HCT116 (cell line): Measurements from ENCODE around the gene TCP11. TPM values are rescaled to one million over a fixed set of nuclear protein-coding genes. Genes with fewer than 3 reads are reported as not detected.

Experiments
- ATAC-seq: fragments of 200-7000 bp; cut with Tn5 transposase; 2 replicates; pipeline ENCODE4 v1.9.1; 2020; ENCODE audit warnings: mild to moderate bottlenecking, moderate library complexity
- BruUV-seq: library from RNA; stranded (reverse); fragments of 400-500 nt; replicated peaks from 2 replicates; lab custom pipeline; 2021; lab: Mats Ljungman, UMichigan
- CTCF ChIA-PET: fragments of 300-600 bp; sonication (Branson Sonifier 250); formaldehyde crosslinking; loops from one replicate; lab custom pipeline; 2021; ENCODE audit warnings: antibody characterized with exemption; lab: Charles Lee
- POLR2A ChIA-PET: fragments of 300-600, 350-600 bp; sonication (Branson Sonifier 250); formaldehyde crosslinking; loops from one replicate; lab custom pipeline; 2021; ENCODE audit warnings: antibody characterized with exemption; lab: Charles Lee
- RAD21 ChIA-PET, 2 experiments: fragments of 300-600 bp; sonication (Branson Sonifier 250); formaldehyde crosslinking; loops; one replicate each; lab custom pipeline; 2023; ENCODE audit warnings: low total read pairs in 2 of 2; ENCODE audit not compliant: uncharacterized antibody in 2 of 2, unreplicated experiment in 2 of 2, low non-redundant PET in 1 of 2; lab: Charles Lee
- DNase-seq: peaks from one replicate; pipeline ENCODE4 v3.0.0-alpha.2; 2010; ENCODE audit warnings: low read depth, low spot score
- H2AFZ ChIP-seq: fragments of 200-600 bp; shearing (Covaris generic), sonication (generic); 2 replicates; pipeline ENCODE4 v1.6.1; 2017; ENCODE audit warnings: low read depth, mixed run types, mixed read lengths, antibody characterized with exemption, low read length; ENCODE audit not compliant: poor library complexity, severe bottlenecking
- H3K27ac ChIP-seq: 2 replicates; pipeline ENCODE4 v1.5.1; 2012; ENCODE audit warnings: low read depth, low read length
- H3K27me3 ChIP-seq: fragments of 200-600 bp; sonication (generic); 2 replicates; pipeline ENCODE4 v1.6.1; 2016; ENCODE audit warnings: mixed run types, low read length, mixed read lengths; ENCODE audit not compliant: insufficient read depth
- H3K36me3 ChIP-seq, 2 experiments: fragments of 200-500 bp in 1 of 2; fragments of 200-600 bp in 1 of 2; sonication (Bioruptor generic) in 1 of 2; sonication (generic) in 1 of 2; 2 replicates each; pipeline versions ENCODE4 v1.5.1 to v1.6.1; 2014 to 2016; ENCODE audit warnings: low read length in 2 of 2, inconsistent platforms in 1 of 2, mixed read lengths in 1 of 2, mixed run types in 1 of 2; ENCODE audit not compliant: insufficient read depth in 2 of 2, control insufficient read depth in 1 of 2
- H3K4me1 ChIP-seq, 2 experiments: fragments of 200-600 bp in 1 of 2; sonication (generic) in 1 of 2; 2 replicates each; pipeline versions ENCODE4 v1.5.1 to v1.6.1; 2012 to 2017; ENCODE audit warnings: low read length in 2 of 2, inconsistent platforms in 1 of 2, mild to moderate bottlenecking in 1 of 2, mixed read lengths in 1 of 2, mixed run types in 1 of 2, moderate library complexity in 1 of 2; ENCODE audit not compliant: insufficient read depth in 2 of 2, control insufficient read depth in 1 of 2
- H3K4me2 ChIP-seq: fragments of 200-600 bp; sonication (generic); 2 replicates; pipeline ENCODE4 v1.6.1; 2017; ENCODE audit warnings: mixed run types, low read length, mixed read lengths
- H3K4me3 ChIP-seq, 2 experiments: fragments of 200-600 bp in 1 of 2; sonication (generic) in 1 of 2; replicated peaks in 1 of 2; 2 replicates each; pipeline ENCODE4 v1.5.1; 2011 to 2016; ENCODE audit warnings: low read length in 2 of 2, control low read depth in 1 of 2, low read depth in 1 of 2, mild to moderate bottlenecking in 1 of 2, mixed read lengths in 1 of 2, mixed run types in 1 of 2
- H3K79me2 ChIP-seq: fragments of 200-600 bp; sonication (generic); 2 replicates; pipeline ENCODE4 v1.6.1; 2017; ENCODE audit warnings: mild to moderate bottlenecking, mixed run types, low read length, moderate library complexity, mixed read lengths; ENCODE audit not compliant: insufficient read depth
- H3K9ac ChIP-seq: fragments of 200-600 bp; sonication (generic); 2 replicates; pipeline ENCODE4 v1.6.1; 2016; ENCODE audit warnings: low read length, mixed read lengths
- H3K9me2 ChIP-seq: fragments of 200-600 bp; sonication (generic), shearing (Covaris generic); 2 replicates; pipeline ENCODE4 v1.6.1; 2017; ENCODE audit warnings: mixed run types, mild to moderate bottlenecking, moderate library complexity; ENCODE audit not compliant: insufficient read depth
- H3K9me3 ChIP-seq, 2 experiments: fragments of 200-500 bp in 1 of 2; fragments of 200-600 bp in 1 of 2; sonication (Bioruptor generic) in 1 of 2; sonication (generic) in 1 of 2; 2 replicates each; pipeline ENCODE4 v1.6.1; 2014 to 2017; ENCODE audit warnings: low read length in 2 of 2, mixed read lengths in 2 of 2, inconsistent platforms in 1 of 2, low read depth in 1 of 2, mild to moderate bottlenecking in 1 of 2, mixed run types in 1 of 2, moderate library complexity in 1 of 2; ENCODE audit not compliant: control insufficient read depth in 1 of 2, insufficient read depth in 1 of 2
- H4K20me1 ChIP-seq: fragments of 200-600 bp; sonication (generic), shearing (Covaris generic); 2 replicates; pipeline ENCODE4 v1.6.1; 2017; ENCODE audit warnings: mixed run types, mild to moderate bottlenecking, moderate library complexity; ENCODE audit not compliant: insufficient read depth
- ATF3 ChIP-seq: IDR thresholded peaks from 2 replicates; pipeline ENCODE4 v1.6.1; 2012
- CBX3 ChIP-seq: IDR thresholded peaks from 2 replicates; pipeline ENCODE4 v1.6.1; 2012; ENCODE audit warnings: low read depth
- CEBPB ChIP-seq: IDR thresholded peaks from 2 replicates; pipeline ENCODE4 v1.6.1; 2012; ENCODE audit warnings: low read depth
- CTCF ChIP-seq, 3 experiments: fragments of 200-600 bp in 1 of 3; sonication (generic) in 1 of 3; IDR thresholded peaks in 2 of 3; conservative IDR thresholded peaks in 1 of 3; 2 replicates each; pipeline ENCODE4 v1.5.1; 2012 to 2017; ENCODE audit warnings: low read depth in 2 of 3, low read length in 2 of 3, antibody characterized with exemption in 1 of 3, borderline replicate concordance in 1 of 3, control low read depth in 1 of 3, mild to moderate bottlenecking in 1 of 3, mixed read lengths in 1 of 3, mixed run types in 1 of 3, moderate library complexity in 1 of 3; ENCODE audit not compliant: insufficient read depth in 1 of 3
- EGR1 ChIP-seq: IDR thresholded peaks from 2 replicates; pipeline ENCODE4 v1.6.1; 2012; ENCODE audit warnings: low read depth
- EZH2 ChIP-seq: fragments of 200-600 bp; sonication (generic); IDR thresholded peaks from 2 replicates; pipeline ENCODE4 v1.6.1; 2017; ENCODE audit warnings: antibody characterized with exemption, mixed run types
- JUND ChIP-seq: IDR thresholded peaks from 2 replicates; pipeline ENCODE4 v1.6.1; 2012
- MAX ChIP-seq: IDR thresholded peaks from 2 replicates; pipeline ENCODE4 v1.6.1; 2012
- RAD21 ChIP-seq: IDR thresholded peaks from 2 replicates; pipeline ENCODE4 v1.6.1; 2012; ENCODE audit warnings: low read depth, mild to moderate bottlenecking
- REST ChIP-seq: IDR thresholded peaks from 2 replicates; pipeline ENCODE4 v1.6.1; 2012; ENCODE audit warnings: low read depth
- SIN3A ChIP-seq: IDR thresholded peaks from 2 replicates; pipeline ENCODE4 v1.6.1; 2012; ENCODE audit warnings: low read depth
- SRF ChIP-seq: IDR thresholded peaks from 2 replicates; pipeline ENCODE4 v1.6.1; 2012; ENCODE audit warnings: low read depth
- TCF7L2 ChIP-seq: IDR thresholded peaks from 2 replicates; pipeline ENCODE4 v1.7.0; 2011; ENCODE audit warnings: borderline replicate concordance, inconsistent platforms; ENCODE audit not compliant: insufficient read depth, insufficient read length; ENCODE audit errors: extremely low read depth
- YY1 ChIP-seq: IDR thresholded peaks from 2 replicates; pipeline ENCODE4 v1.6.1; 2011; ENCODE audit warnings: low read length, low read depth, moderate library complexity, mild to moderate bottlenecking; ENCODE audit not compliant: insufficient replicate concordance; ENCODE audit errors: extremely low read depth
- ZNF274 ChIP-seq: fragments of 200-500 bp; sonication (Bioruptor generic); IDR thresholded peaks from 2 replicates; pipeline ENCODE4 v1.6.1; 2014; ENCODE audit warnings: mild to moderate bottlenecking, low read depth, low read length, inconsistent platforms
- intact Hi-C: fragments of 100-400 bp; cut with micrococcal nuclease; formaldehyde crosslinking; loops from 2 replicates; pipeline ENCODE4 v1.10.0; 2022
- total RNA-seq: library from RNA; stranded (reverse); gene quantifications from one replicate; pipeline ENCODE4 v1.2.1, GENCODE V29; 2021; ENCODE audit not compliant: unreplicated experiment

The TCP11 gene
- total RNA-seq, 1 experiment from 2014 or later: not detected

GRCh38 chr6:35090734-35091133 is 50.4 kb downstream of the TCP11 start:
- Histone ChIP-seq H3K36me3 (no peaks in the 10 kb centered on the region; a peak in 2 of 4 replicates), H3K4me1 (no peaks in the 10 kb centered on the region; a peak in 1 of 4 replicates), H3K9me2 (no peaks in the 10 kb centered on the region), H3K27me3 (no peaks in the 10 kb centered on the region), H3K9me3 (no peaks in the 10 kb centered on the region), H3K4me2 (no peak overlapping the region), H3K27ac (no peak overlapping the region), H3K9ac (no peak overlapping the region), H3K4me3 (no peak overlapping the region), H3K79me2 (no peaks in the 10 kb centered on the region), H2AFZ (no peak overlapping the region), H4K20me1 (no peaks in the 10 kb centered on the region)
- ChIA-PET POLR2A (no interaction called here), RAD21 (no interaction called here), CTCF (no interaction called here)
- no peak for ATAC-seq
- no peak for DNase-seq
- intact Hi-C loops: no loop called here
- TF ChIP-seq ZNF274 (no peak), EGR1 (no peak), CEBPB (no peak), JUND (no peak), SIN3A (no peak)
- no TSS peak for BruUV-seq

GRCh38 chr6:35089935-35090505 is 51.1 kb downstream of the TCP11 start:
- Histone ChIP-seq H3K9ac (no peak overlapping the region), H3K27ac (no peak overlapping the region), H3K36me3 (no peaks in the 10 kb centered on the region; a peak in 2 of 4 replicates), H3K9me2 (no peaks in the 10 kb centered on the region), H3K27me3 (no peaks in the 10 kb centered on the region), H2AFZ (no peak overlapping the region), H3K4me3 (no peak overlapping the region), H3K9me3 (no peaks in the 10 kb centered on the region), H3K4me1 (no peaks in the 10 kb centered on the region)
- no peak for ATAC-seq
- TSS peak; percentile 24 for BruUV-seq
- no peak for DNase-seq
- TF ChIP-seq EZH2 (no peak), YY1 (no peak), ZNF274 (no peak), MAX (no peak), ATF3 (no peak), CBX3 (no peak), REST (no peak), TCF7L2 (no peak), CTCF (IDR thresholded peaks at IDR 0.05 in 2 of 3, conservative IDR thresholded peaks at IDR 0.05 in 1 of 3; ENCODE audit: borderline replicate concordance in 1 of 3, insufficient read depth in 1 of 3, low read depth in 2 of 3, low read length in 2 of 3) (no peak), RAD21 (no peak), SRF (no peak)
- TF ChIP-seq, all 23 proteins: peak for 0
- no peaks in the 10 kb centered on the region for H3K79me2 ChIP-seq
- CTCF ChIA-PET: no interaction called here
- H4K20me1 ChIP-seq: no peaks in the 10 kb centered on the region
- H3K4me2 ChIP-seq: no peak overlapping the region
- intact Hi-C loops: no loop called here
- RAD21 ChIA-PET: no interaction called here
- POLR2A ChIA-PET: no interaction called here
